Trophoblast cell (in vitro differentiated cells and primary cell): ENCODE results near the gene VPS13D.
A peak's percentile ranks its signal among the peaks of the same experiment; 100 is the strongest.

ENCODE experiments used
- DNase-seq, 2 donors: peaks; one replicate each; pipeline ENCODE4 v3.0.0-alpha.2; 2016
- H2AFZ ChIP-seq: 2 replicates; pipeline ENCODE4 v1.6.1; 2013; ENCODE audit warnings: low read length, moderate library complexity, mild to moderate bottlenecking; ENCODE audit not compliant: insufficient read depth, poor library complexity
- H2AK5ac ChIP-seq: 2 replicates; pipeline ENCODE4 v1.6.1; 2013; ENCODE audit warnings: mild to moderate bottlenecking, low read length
- H2BK120ac ChIP-seq: 2 replicates; pipeline ENCODE4 v1.6.1; 2013; ENCODE audit warnings: low read length, mild to moderate bottlenecking, moderate library complexity; ENCODE audit not compliant: insufficient read depth, poor library complexity
- H2BK12ac ChIP-seq: 2 replicates; pipeline ENCODE4 v1.6.1; 2013; ENCODE audit warnings: mild to moderate bottlenecking, low read length, moderate library complexity
- H2BK5ac ChIP-seq: 2 replicates; pipeline ENCODE4 v1.6.1; 2013; ENCODE audit warnings: low read length, low read depth, moderate library complexity, mild to moderate bottlenecking; ENCODE audit not compliant: poor library complexity
- H3K14ac ChIP-seq: 2 replicates; pipeline ENCODE4 v1.6.1; 2013; ENCODE audit warnings: mild to moderate bottlenecking, low read length
- H3K18ac ChIP-seq: 2 replicates; pipeline ENCODE4 v1.6.1; 2013; ENCODE audit warnings: mild to moderate bottlenecking, low read length
- H3K23ac ChIP-seq: 2 replicates; pipeline ENCODE4 v1.6.1; 2013; ENCODE audit warnings: low read length
- H3K27ac ChIP-seq: 2 replicates; pipeline ENCODE4 v1.5.1; 2013; ENCODE audit warnings: low read depth, mild to moderate bottlenecking, inconsistent platforms, low read length, moderate library complexity
- H3K27me3 ChIP-seq: 2 replicates; pipeline ENCODE4 v1.6.1; 2013; ENCODE audit warnings: inconsistent platforms, mild to moderate bottlenecking, low read length, moderate library complexity; ENCODE audit not compliant: insufficient read depth
- H3K36me3 ChIP-seq, 2 experiments: 1 replicate in 1 of 2; 2 replicates in 1 of 2; pipeline ENCODE4 v1.6.1; 2013; ENCODE audit warnings: low read length in 2 of 2, mild to moderate bottlenecking in 2 of 2, moderate library complexity in 1 of 2; ENCODE audit not compliant: insufficient read depth in 2 of 2, control insufficient read depth in 1 of 2
- H3K4ac ChIP-seq: 2 replicates; pipeline ENCODE4 v1.6.1; 2013; ENCODE audit warnings: low read depth, mild to moderate bottlenecking, low read length, moderate library complexity
- H3K4me1 ChIP-seq, 2 experiments: 1 replicate in 1 of 2; 2 replicates in 1 of 2; pipeline ENCODE4 v1.6.1; 2013; ENCODE audit warnings: low read length in 2 of 2, mild to moderate bottlenecking in 2 of 2, moderate library complexity in 1 of 2; ENCODE audit not compliant: insufficient read depth in 2 of 2, control insufficient read depth in 1 of 2
- H3K4me2 ChIP-seq: 2 replicates; pipeline ENCODE4 v1.6.1; 2013; ENCODE audit warnings: inconsistent platforms, mild to moderate bottlenecking, low read length, moderate library complexity
- H3K4me3 ChIP-seq: 2 replicates; pipeline ENCODE4 v1.5.1; 2013; ENCODE audit warnings: mild to moderate bottlenecking, low read depth, low read length, inconsistent platforms
- H3K79me1 ChIP-seq: one replicate; pipeline ENCODE4 v1.6.1; 2013; ENCODE audit warnings: low read length
- H3K79me2 ChIP-seq: 2 replicates; pipeline ENCODE4 v1.6.1; 2013; ENCODE audit warnings: low read length, mild to moderate bottlenecking; ENCODE audit not compliant: control insufficient read depth, insufficient read depth, poor library complexity
- H3K9ac ChIP-seq: 2 replicates; pipeline ENCODE4 v1.6.1; 2013; ENCODE audit warnings: mild to moderate bottlenecking, low read length
- H3K9me3 ChIP-seq: 2 replicates; pipeline ENCODE4 v1.6.1; 2013; ENCODE audit warnings: low read depth, mild to moderate bottlenecking, control low read depth, inconsistent platforms, low read length; ENCODE audit not compliant: insufficient read depth
- H4K12ac ChIP-seq: 2 replicates; pipeline ENCODE4 v1.6.1; 2013; ENCODE audit warnings: low read depth, mild to moderate bottlenecking, low read length, moderate library complexity
- H4K8ac ChIP-seq: 2 replicates; pipeline ENCODE4 v1.6.1; 2013; ENCODE audit warnings: low read depth, mild to moderate bottlenecking, low read length, moderate library complexity
- H4K91ac ChIP-seq: one replicate; pipeline ENCODE4 v1.6.1; 2013; ENCODE audit warnings: low read depth, mild to moderate bottlenecking, low read length, moderate library complexity
- WGBS: extraction: QIAGEN DNeasy Blood & Tissue Kit; methylation state at CpG from one replicate; pipeline ENCODE4 v1.1.7; 2013; ENCODE audit warnings: missing lambda C conversion rate; ENCODE audit not compliant: insufficient read length, insufficient coverage; ENCODE audit errors: extremely low coverage; 5-methylcytosine and 5-hydroxymethylcytosine counted together

Gene VPS13D

DNA sequence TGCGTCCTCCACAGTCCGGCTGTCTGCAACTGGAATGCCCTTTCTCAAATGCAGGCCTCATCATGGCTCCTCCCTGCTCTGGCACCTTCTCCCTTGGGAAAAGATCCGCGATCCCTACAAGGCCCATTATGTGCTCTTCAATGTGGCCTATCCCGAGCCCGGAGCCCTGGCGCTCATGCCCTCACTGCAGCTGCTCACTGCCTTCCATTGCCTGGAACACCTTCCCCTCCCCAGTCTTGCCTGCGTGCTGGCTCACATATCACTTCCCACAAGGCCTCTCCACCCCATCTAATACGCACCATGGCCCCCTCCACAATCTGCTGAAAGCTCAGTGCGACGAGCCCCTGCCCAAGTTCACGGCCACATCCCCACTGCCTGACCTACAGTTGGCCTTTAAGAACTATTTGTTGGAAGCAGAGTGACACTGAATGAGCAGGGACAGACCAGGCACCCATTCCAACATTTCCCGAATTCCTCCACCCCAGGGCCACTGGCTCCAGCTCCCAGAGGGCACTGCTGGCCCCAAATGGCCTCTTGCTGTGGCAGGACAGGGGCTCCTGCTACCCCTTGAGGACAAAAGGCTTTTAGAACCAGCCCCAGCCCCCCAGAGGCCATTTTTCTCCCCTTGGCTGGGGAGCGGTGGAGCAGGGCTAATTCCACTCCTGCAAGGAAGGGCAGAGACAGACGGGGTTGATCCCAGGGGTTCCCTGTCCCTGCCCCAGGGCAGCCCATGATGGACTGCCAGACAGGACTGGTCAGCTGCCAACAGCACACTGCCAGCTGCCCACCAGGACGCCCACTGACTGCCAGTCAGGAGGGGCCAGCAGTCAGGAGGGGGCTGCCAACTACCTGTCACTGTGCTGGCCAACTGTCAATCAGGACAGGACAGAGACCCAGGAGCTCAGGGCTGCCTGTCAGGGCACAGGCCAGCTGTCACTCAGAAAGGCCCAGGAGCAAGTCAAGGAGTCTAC lies 323.4 kb downstream of the VPS13D start:
- H3K14ac ChIP-seq, result peak overlapping the region; percentile 9
- peak in 1 of 2 donors; percentile 43 for DNase-seq
- WGBS, result no CpG with 5 or more reads among the region's 16 CpGs
- no peak overlapping the region for H3K23ac ChIP-seq
- peak overlapping the region; percentile 62 for H2AK5ac ChIP-seq
- H3K9ac ChIP-seq, result no peak overlapping the region
- H4K8ac ChIP-seq, result no peak overlapping the region
- peak overlapping the region; percentile 39 for H2BK12ac ChIP-seq
- no peaks in the 10 kb centered on the region for H3K9me3 ChIP-seq
- H3K36me3 ChIP-seq, result no peaks in the 10 kb centered on the region
- no peak overlapping the region for H4K91ac ChIP-seq
- peak overlapping the region; percentile 5 for H3K4me3 ChIP-seq
- no peak overlapping the region for H3K4me2 ChIP-seq
- no peak overlapping the region for H3K27ac ChIP-seq
- H4K12ac ChIP-seq, result no peak overlapping the region
- H3K79me2 ChIP-seq, result no peaks in the 10 kb centered on the region
- H3K79me1 ChIP-seq, result peaks cover 10% of the 10 kb centered on the region
- peaks cover 17 to 23% of the 10 kb centered on the region in 2 experiments for H3K4me1 ChIP-seq
- no peak overlapping the region for H2BK5ac ChIP-seq
- H3K4ac ChIP-seq, result no peak overlapping the region
- peak overlapping the region; percentile 24 for H3K18ac ChIP-seq
- H2BK120ac ChIP-seq, result no peak overlapping the region
- H3K27me3 ChIP-seq, result no peaks in the 10 kb centered on the region
- peak overlapping the region; percentile 9 for H2AFZ ChIP-seq

DNA sequence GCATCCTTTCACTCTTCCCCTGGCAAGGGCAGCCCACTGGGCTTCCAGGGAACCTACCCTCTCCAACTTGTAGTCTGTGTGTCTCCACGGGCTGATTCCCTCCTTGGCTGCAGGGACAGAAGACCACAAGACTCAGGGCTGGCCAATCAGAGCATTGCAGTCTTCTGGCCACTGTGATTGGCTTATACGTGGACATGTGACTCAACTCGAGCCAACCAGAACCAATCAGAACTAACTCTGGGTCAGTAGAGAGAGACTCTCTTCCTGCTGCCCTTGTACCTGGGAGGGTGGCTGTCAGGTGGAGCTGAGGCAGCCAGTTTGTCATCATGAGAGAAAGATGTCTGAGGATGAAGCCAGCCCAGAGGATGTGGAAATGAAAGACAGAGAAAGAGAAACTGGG lies 324.1 kb downstream of the VPS13D start:
- DNase-seq, result no peak
- H2AFZ ChIP-seq, result no peak overlapping the region
- no peak overlapping the region for H2AK5ac ChIP-seq
- no peak overlapping the region for H3K4me2 ChIP-seq
- no peak overlapping the region for H4K91ac ChIP-seq
- H3K4me3 ChIP-seq, result no peak overlapping the region
- no peak overlapping the region for H2BK120ac ChIP-seq
- H3K79me1 ChIP-seq, result peaks cover 10% of the 10 kb centered on the region
- H3K4ac ChIP-seq, result no peak overlapping the region
- no peaks in the 10 kb centered on the region for H3K9me3 ChIP-seq
- H3K23ac ChIP-seq, result no peak overlapping the region
- H2BK5ac ChIP-seq, result no peak overlapping the region
- no peak overlapping the region for H2BK12ac ChIP-seq
- no peak overlapping the region for H3K27ac ChIP-seq
- H3K79me2 ChIP-seq, result no peaks in the 10 kb centered on the region
- H3K27me3 ChIP-seq, result no peaks in the 10 kb centered on the region
- no CpG with 5 or more reads among the region's 3 CpGs for WGBS
- H3K4me1 ChIP-seq, result peaks cover 17 to 23% of the 10 kb centered on the region in 2 experiments
- H3K9ac ChIP-seq, result no peak overlapping the region
- no peak overlapping the region for H3K18ac ChIP-seq
- no peaks in the 10 kb centered on the region for H3K36me3 ChIP-seq
- no peak overlapping the region for H3K14ac ChIP-seq
- no peak overlapping the region for H4K12ac ChIP-seq
- no peak overlapping the region for H4K8ac ChIP-seq

- no peak overlapping the region for H3K23ac ChIP-seq
- no peak overlapping the region for H3K9ac ChIP-seq
- no peak overlapping the region for H4K91ac ChIP-seq
- H2BK120ac ChIP-seq, result no peak overlapping the region
- no peak overlapping the region for H3K4ac ChIP-seq
- no peak overlapping the region for H2AFZ ChIP-seq
- H2BK5ac ChIP-seq, result no peak overlapping the region
- H3K79me1 ChIP-seq, result peaks cover 7% of the 10 kb centered on the region
- H3K4me2 ChIP-seq, result no peak overlapping the region
- WGBS, result no CpG with 5 or more reads among the region's 18 CpGs
- H3K36me3 ChIP-seq, result no peaks in the 10 kb centered on the region
- H3K18ac ChIP-seq, result no peak overlapping the region
- no peak overlapping the region for H3K27ac ChIP-seq
- no peaks in the 10 kb centered on the region for H3K27me3 ChIP-seq
- H4K8ac ChIP-seq, result no peak overlapping the region
- H3K4me1 ChIP-seq, result peaks cover 13 to 20% of the 10 kb centered on the region in 2 experiments
- no peaks in the 10 kb centered on the region for H3K79me2 ChIP-seq
- no peak overlapping the region for H3K14ac ChIP-seq
- H2BK12ac ChIP-seq, result no peak overlapping the region
- no peaks in the 10 kb centered on the region for H3K9me3 ChIP-seq
- no peak overlapping the region for H2AK5ac ChIP-seq
- no peak overlapping the region for H3K4me3 ChIP-seq
- no peak for DNase-seq
- no peak overlapping the region for H4K12ac ChIP-seq
Observed at GRCh38 chr1:12554521-12555305, 324.9 kb downstream of the VPS13D start.

GRCh38 chr1:12555411-12556367 lies 325.9 kb downstream of the VPS13D start:
- no peak overlapping the region for H4K8ac ChIP-seq
- no peak overlapping the region for H3K23ac ChIP-seq
- H3K4me1 ChIP-seq, result peaks cover 13 to 20% of the 10 kb centered on the region in 2 experiments
- peak overlapping the region; percentile 25 for H2BK120ac ChIP-seq
- H2BK5ac ChIP-seq, result no peak overlapping the region
- no peak overlapping the region for H3K4me2 ChIP-seq
- H3K14ac ChIP-seq, result peak overlapping the region; percentile 35
- H3K27me3 ChIP-seq, result no peaks in the 10 kb centered on the region
- no peak overlapping the region for H2BK12ac ChIP-seq
- H2AFZ ChIP-seq, result no peak overlapping the region
- H3K79me1 ChIP-seq, result peaks cover 7% of the 10 kb centered on the region
- H4K12ac ChIP-seq, result no peak overlapping the region
- no peaks in the 10 kb centered on the region for H3K9me3 ChIP-seq
- no peaks in the 10 kb centered on the region for H3K36me3 ChIP-seq
- H4K91ac ChIP-seq, result peak overlapping the region; percentile 39
- no peak overlapping the region for H3K18ac ChIP-seq
- no peak overlapping the region for H2AK5ac ChIP-seq
- no peak overlapping the region for H3K4ac ChIP-seq
- no peaks in the 10 kb centered on the region for H3K79me2 ChIP-seq
- no peak for DNase-seq
- no CpG with 5 or more reads among the region's 13 CpGs for WGBS
- H3K4me3 ChIP-seq, result no peak overlapping the region
- peak overlapping the region; percentile 3 for H3K27ac ChIP-seq
- H3K9ac ChIP-seq, result no peak overlapping the region
